ENCODE data around the gene ERBB4. TPM values are rescaled to one million over a fixed set of nuclear protein-coding genes. Genes with fewer than 3 reads are reported as not detected.
A peak's percentile ranks its signal among the peaks of the same experiment; 100 is the strongest.

The ERBB4 gene
- total and polyA plus RNA-seq, 2 of the 8 experiments (the other 6 are each of a cell fraction or from before 2014, with no cell fraction given) = 0.34 to 1.3 TPM

- Histone ChIP-seq H2AK5ac (ENCODE audit: low read depth, low read length) (no peak overlapping the region), H3K4ac (replicated peaks; ENCODE audit: insufficient read length, low read depth, low read length) (no peak overlapping the region), H3K79me2 (ENCODE audit: control insufficient read depth in 1 of 2, insufficient read depth in 2 of 2, low read length in 2 of 2) (no peaks in the 10 kb centered on the region), H3K18ac (ENCODE audit: extremely low read depth, low read length) (no peak overlapping the region), H3K36me3 (ENCODE audit: control insufficient read depth in 2 of 4, insufficient read depth in 4 of 4, low read length in 3 of 4) (no peaks in the 10 kb centered on the region), H2BK120ac (replicated peaks; ENCODE audit: low read depth, low read length) (no peak overlapping the region), H3K27me3 (replicated peaks in 1 of 4; ENCODE audit: control insufficient read depth in 3 of 4, extremely low read depth in 1 of 4, insufficient read depth in 3 of 4, low read length in 3 of 4) (no peaks in the 10 kb centered on the region), H3K4me3 (ENCODE audit: extremely low read depth in 1 of 4, insufficient read depth in 2 of 4, low read depth in 3 of 4, low read length in 4 of 4) (no peak overlapping the region), H2BK12ac (ENCODE audit: low read depth, low read length) (no peak overlapping the region), H4K20me1 (replicated peaks in 1 of 2; ENCODE audit: control insufficient read depth in 1 of 2, insufficient read depth in 2 of 2, low read length in 2 of 2) (no peaks in the 10 kb centered on the region), H3K9me3 (ENCODE audit: insufficient read depth in 2 of 2, low read depth in 1 of 2, low read length in 1 of 2) (no peaks in the 10 kb centered on the region), H3K14ac (ENCODE audit: insufficient read length) (no peak overlapping the region), H3K23ac (ENCODE audit: insufficient read length) (no peak overlapping the region), H2AFZ (ENCODE audit: low read length) (no peak overlapping the region), H3K4me2 (ENCODE audit: insufficient read depth in 1 of 2, low read depth in 2 of 2, low read length in 2 of 2) (no peak overlapping the region), H3K9ac (replicated peaks in 1 of 4; ENCODE audit: extremely low read depth in 1 of 4, low read depth in 3 of 4, low read length in 3 of 4) (no peak overlapping the region), H2BK20ac (ENCODE audit: low read length) (no peak overlapping the region), H3K79me1 (ENCODE audit: low read depth, low read length) (no peaks in the 10 kb centered on the region), H3K23me2 (ENCODE audit: low read depth, low read length) (no peaks in the 10 kb centered on the region), H2BK15ac (ENCODE audit: low read length) (no peak overlapping the region), H3K27ac (ENCODE audit: low read depth, low read length) (no peak overlapping the region), H4K5ac (ENCODE audit: insufficient read length, low read depth, low read length) (no peak overlapping the region), H2BK5ac (ENCODE audit: low read depth, low read length) (no peak overlapping the region), H3K4me1 (replicated peaks in 1 of 4; ENCODE audit: control insufficient read depth in 3 of 4, insufficient read depth in 4 of 4, low read length in 3 of 4) (no peaks in the 10 kb centered on the region), H4K91ac (replicated peaks; ENCODE audit: insufficient read length, low read length) (no peak overlapping the region), H4K8ac (ENCODE audit: extremely low read depth, insufficient read depth, low read length) (no peak overlapping the region), H3K56ac (replicated peaks; ENCODE audit: insufficient read length, low read depth, low read length) (no peak overlapping the region)
- no peak for TF ChIP-seq SP4 (IDR thresholded peaks at IDR 0.05; ENCODE audit: low read length)
- TF ChIP-seq USF2 (IDR thresholded peaks at IDR 0.05; ENCODE audit: low read length) = no peak
- TF ChIP-seq RAD21 (IDR thresholded peaks at IDR 0.05 in 1 of 2, conservative IDR thresholded peaks at IDR 0.05 in 1 of 2; ENCODE audit: low read depth in 2 of 2, low read length in 2 of 2) = peak; percentile 69 to 74
- TF ChIP-seq CTCF (IDR thresholded peaks at IDR 0.05; ENCODE audit: control extremely low read depth in 1 of 3, insufficient read depth in 1 of 3, low read depth in 1 of 3, low read length in 3 of 3) = peak in 2 of 3 experiments; percentile 27 to 40; a peak in 2 of 4 replicates
- WGBS, 2 experiments (ENCODE audit: extremely low coverage in 1 of 2, insufficient coverage in 1 of 2, insufficient read length in 1 of 2, insufficient replicate concordance in 2 of 2, low coverage in 1 of 2, low lambda C conversion rate in 2 of 2, missing lambda C conversion rate in 1 of 2) = 95% methylated on average over 1 of the region's 1 CpG; no CpG with 5 or more reads in 1 of the 2 experiments
- FAIRE-seq (no peak), DNase-seq (ENCODE audit: low read depth in 1 of 2, low spot score in 2 of 2) (no peak)
- ChIA-PET POLR2A (ENCODE audit: partially characterized antibody) (no interaction called here), CTCF (ENCODE audit: partially characterized antibody) (interaction anchor here (0.7 to 1.9 kb wide), 6 partner anchors 19 to 1462 kb away, joined by 3 to 5 read pairs (median 4); no protein-coding TSS in a partner anchor)
Observed at GRCh38 chr2:212548455-212548819, 9.8 kb upstream of the ERBB4 start.
